ENCODE data around the gene P4HA1. TPM values are rescaled to one million over a fixed set of nuclear protein-coding genes. Genes with fewer than 3 reads are reported as not detected.

P4HA1 gene
- total and polyA plus RNA-seq, 9 of the 15 experiments (the other 6 are each of a cell fraction or from before 2014, with no cell fraction given) = 20.2 to 177 (median 28.6) TPM

- no peak overlapping the region for H2AFZ ChIP-seq (ENCODE audit: low read depth, low read length)
- WGBS (ENCODE audit: insufficient coverage, low coverage, missing lambda C conversion rate) = 47% methylated on average over 6 of the region's 6 CpGs
- ChIA-PET POLR2A (interaction anchor here (0.7 to 4.1 kb wide), 7 partner anchors 8 to 21 kb away, joined by 3 to 14 read pairs (median 9); partner anchors contain the start of gene P4HA1), CTCF (ENCODE audit: low intra/inter-chr PET ratio) (interaction anchor here (0.5 kb wide), 1 partner anchor 83 kb away, joined by 3 read pairs; no protein-coding TSS in a partner anchor)
- H3K4me2 ChIP-seq (ENCODE audit: insufficient read depth, low read length) = no peak overlapping the region
- TF ChIP-seq, protein P1, sequence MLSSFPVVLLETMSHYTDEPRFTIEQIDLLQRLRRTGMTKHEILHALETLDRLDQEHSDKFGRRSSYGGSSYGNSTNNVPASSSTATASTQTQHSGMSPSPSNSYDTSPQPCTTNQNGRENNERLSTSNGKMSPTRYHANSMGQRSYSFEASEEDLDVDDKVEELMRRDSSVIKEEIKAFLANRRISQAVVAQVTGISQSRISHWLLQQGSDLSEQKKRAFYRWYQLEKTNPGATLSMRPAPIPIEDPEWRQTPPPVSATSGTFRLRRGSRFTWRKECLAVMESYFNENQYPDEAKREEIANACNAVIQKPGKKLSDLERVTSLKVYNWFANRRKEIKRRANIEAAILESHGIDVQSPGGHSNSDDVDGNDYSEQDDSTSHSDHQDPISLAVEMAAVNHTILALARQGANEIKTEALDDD (IDR thresholded peaks at IDR 0.05) = 0 out of 2 replicates have a peak, but pooled peaks have one; percentile 24
- TF ChIP-seq NKRF (IDR thresholded peaks at IDR 0.05; ENCODE audit: borderline replicate concordance) = no peak
- no peak for TF ChIP-seq ZFPM2 (CRISPR knock-in tag; IDR thresholded peaks at IDR 0.05)
- no peak for TF ChIP-seq POLR3A (IDR thresholded peaks at IDR 0.05; ENCODE audit: borderline replicate concordance, extremely low read depth, insufficient read depth, insufficient read length)
- H3K4me1 ChIP-seq (replicated peaks in 1 of 2; ENCODE audit: control insufficient read depth in 2 of 2, insufficient read depth in 2 of 2, low read length in 2 of 2) = peaks cover under 1 to 12% of the 10 kb centered on the region in 2 experiments; a peak in 3 of 5 replicates
- no peaks in the 10 kb centered on the region for H3K9me1 ChIP-seq (ENCODE audit: control insufficient read depth, insufficient read depth, low read length)
- no peaks in the 10 kb centered on the region for H3K9me3 ChIP-seq (replicated peaks; ENCODE audit: control insufficient read depth, insufficient read depth, low read depth, low read length)
- no TSS peak for BruUV-seq (replicated peaks)
- 0 out of 2 replicates have a peak, but pooled peaks cover 8% of the 10 kb centered on the region for H4K20me1 ChIP-seq (replicated peaks; ENCODE audit: control insufficient read depth, insufficient read depth, low read length)
- intact Hi-C loops (cut with micrococcal nuclease) (no loop called here), in situ Hi-C loops (cut with MboI) (no loop called here)
- no peak overlapping the region for H3K9ac ChIP-seq (ENCODE audit: insufficient read depth in 1 of 2, low read depth in 2 of 2, low read length in 2 of 2)
- peak; percentile 65 for ATAC-seq
- peaks cover 66% of the 10 kb centered on the region for H3K79me2 ChIP-seq (ENCODE audit: control insufficient read depth, insufficient read depth, low read length)
- no peaks in the 10 kb centered on the region for H3K27me3 ChIP-seq (ENCODE audit: control insufficient read depth in 2 of 2, insufficient read depth in 2 of 2, low read length in 2 of 2)
- H3K27ac ChIP-seq (ENCODE audit: extremely low read depth, low read depth, low read length) = peak overlapping the region; percentile 17; the same call in 2 of the 3 replicates
- H3K36me3 ChIP-seq (ENCODE audit: control insufficient read depth, insufficient read depth, low read length) = peaks cover 40% of the 10 kb centered on the region
- H3K4me3 ChIP-seq = no peak overlapping the region
- peak; percentile 49 for FAIRE-seq
- DNase-seq (ENCODE audit: extremely low read depth in 1 of 4, low spot score in 3 of 4) = no peak
Observed at GRCh38 chr10:73076360-73077183, 20.1 kb downstream of the P4HA1 start.
